NCI-H1105 treated with DMSO at 0.1 percent for 48 hours (cell line): ENCODE measurements around the gene FAM229A.

ENCODE experiments used
- DNase-seq: peaks from one replicate; lab custom pipeline; 2025; lab: John Stamatoyannopoulos, UW

Gene FAM229A

DNA sequence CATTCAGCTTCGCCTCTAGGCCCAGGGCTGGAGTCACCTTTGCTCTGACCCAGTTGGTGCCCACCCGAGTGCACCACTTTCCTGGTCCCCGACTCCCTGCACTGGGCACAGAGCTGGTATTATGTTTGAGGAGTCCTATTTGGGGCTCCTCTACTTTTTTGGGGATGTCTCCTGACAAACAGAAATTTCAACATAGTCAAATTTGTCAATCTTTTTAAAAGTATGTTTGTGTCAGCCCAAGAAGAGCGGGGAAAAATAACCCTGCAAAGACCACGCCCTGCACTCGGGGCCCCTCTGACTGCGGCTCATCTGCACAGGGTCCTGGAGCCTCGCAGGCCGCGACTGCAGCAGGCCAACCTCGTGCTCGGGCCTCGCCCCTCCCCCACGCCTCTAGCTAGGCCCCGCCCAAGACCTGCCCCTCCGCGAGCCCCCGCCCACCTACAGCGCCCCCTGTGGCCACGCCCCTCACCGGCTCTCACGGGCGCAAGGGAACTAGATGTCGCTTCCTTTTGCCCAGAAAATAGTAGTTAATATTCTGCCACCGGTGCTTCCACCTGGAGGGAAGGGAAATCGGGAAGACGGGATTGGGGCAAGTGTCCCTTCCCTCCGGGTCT, 11.4 kb downstream of the FAM229A start:
- DNase-seq, result no peak

DNA sequence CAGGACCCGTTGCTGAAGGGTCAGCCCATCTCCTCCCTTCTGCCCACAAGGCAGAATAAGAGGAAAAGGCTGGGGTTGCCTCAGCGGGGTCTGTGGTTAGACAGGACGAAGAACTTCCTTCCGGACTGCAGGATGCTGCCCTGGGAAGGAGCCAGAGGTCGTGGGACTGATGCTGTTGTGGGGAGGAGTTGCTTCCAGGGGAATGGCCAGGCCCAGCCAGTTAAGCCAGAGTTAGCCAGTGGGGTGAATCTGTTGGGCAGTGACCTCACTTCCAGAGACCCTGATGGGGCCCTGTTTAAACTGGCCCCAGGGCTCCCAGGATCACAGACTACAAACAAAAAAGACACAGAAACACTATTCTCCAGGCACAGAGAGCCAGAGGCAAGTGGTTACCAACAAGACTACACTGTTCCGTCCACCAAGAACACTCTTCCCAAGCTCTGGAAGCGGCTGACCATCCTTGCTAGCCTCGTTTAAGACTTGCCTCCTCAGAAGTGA, 13.0 kb downstream of the FAM229A start:
- no peak for DNase-seq

DNA sequence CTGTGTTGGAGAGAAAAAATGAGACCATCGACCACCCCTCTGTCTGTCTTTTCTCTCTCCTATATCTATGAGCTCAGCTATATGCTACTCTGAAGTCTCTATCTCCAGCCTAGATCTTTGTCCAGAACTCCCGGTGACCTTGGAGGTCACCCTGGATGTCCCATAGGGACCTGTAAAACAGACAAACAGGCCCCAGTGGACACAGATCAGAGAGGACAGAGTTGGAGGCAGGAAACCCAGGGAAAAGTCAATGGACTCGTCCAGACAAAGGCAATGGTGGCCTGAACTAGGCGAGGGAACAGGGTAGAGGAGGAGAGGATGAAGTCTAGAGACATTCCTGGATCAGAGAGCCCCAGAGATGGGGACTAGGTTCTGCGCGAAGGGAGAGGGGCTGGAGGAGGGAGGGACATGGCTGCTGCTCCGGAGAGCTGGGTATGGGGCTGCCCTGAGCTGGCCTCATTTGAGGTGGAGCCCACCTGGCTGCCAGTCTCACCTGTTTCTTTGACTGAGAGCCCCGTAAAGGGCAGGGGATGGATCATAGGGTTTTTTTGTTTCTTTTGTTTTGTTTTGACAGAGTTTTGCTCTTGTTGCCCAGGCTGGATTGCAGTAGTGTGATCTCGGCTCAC, 15.6 kb downstream of the FAM229A start:
- DNase-seq, result no peak

DNA sequence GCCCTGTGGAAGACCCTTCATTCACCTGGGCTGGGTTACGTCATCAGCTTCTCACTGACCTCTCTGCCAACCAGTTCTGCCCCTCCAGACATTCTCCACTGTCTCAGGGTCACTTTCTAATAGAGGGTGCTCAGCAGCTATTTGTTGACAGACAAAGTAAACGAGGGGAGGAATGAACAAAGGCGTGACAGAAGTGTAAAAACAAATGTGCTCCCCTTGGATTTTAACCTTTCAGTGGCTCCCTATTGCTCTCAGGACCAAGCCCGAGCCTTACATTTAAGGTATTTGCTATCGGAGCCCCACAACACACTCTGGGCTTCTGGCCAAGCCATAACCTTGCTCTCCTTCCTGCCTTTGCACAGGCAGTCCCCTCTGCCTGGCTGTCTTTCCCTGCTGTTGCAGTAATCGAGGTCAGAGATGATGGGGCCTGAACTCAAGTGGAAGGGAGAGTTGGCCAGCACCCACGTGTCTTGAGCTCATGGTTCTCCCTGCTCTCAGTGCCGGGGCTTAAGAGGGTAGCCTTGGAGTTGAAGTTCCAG, 16.9 kb downstream of the FAM229A start:
- no peak for DNase-seq

DNA sequence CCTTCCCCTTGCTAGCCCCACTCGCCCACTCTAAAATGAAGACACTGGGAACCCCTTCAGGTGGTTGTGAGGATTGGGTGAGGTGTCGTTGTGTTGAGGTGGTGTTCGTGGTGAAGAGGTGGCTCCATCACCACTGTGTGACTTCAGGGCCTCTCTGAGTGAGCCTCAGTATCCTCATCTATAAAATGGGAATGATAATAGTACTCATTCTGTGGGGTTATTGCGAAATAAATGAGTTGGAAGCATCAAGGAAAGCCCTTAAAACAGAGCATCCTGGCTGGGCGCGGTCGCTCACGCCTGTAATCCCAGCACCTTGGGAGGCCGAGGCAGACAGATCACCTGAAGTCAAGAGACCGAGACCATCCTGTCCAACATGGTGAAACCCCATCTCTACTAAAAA, 19.6 kb downstream of the FAM229A start:
- DNase-seq, result no peak

DNA sequence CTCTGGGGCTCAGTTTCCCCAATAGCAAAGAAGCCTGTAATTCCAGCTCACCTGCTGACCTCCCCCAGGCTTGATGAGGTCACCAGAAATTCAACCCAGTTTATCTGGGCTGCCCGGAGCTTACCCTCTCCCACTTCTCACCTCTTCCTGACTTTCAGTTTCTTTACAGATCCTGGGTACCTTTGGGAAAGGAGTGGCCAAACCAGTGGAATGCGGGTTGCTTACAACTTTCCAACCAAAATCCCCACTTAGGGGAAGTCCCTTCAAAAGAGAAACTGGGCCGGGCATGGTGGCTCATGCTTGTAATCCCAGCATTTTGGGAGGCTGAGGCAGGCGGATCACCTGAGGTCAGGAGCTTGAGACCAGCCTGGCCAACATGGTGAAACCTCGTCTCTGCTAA, 20.3 kb downstream of the FAM229A start:
- no peak for DNase-seq

DNA sequence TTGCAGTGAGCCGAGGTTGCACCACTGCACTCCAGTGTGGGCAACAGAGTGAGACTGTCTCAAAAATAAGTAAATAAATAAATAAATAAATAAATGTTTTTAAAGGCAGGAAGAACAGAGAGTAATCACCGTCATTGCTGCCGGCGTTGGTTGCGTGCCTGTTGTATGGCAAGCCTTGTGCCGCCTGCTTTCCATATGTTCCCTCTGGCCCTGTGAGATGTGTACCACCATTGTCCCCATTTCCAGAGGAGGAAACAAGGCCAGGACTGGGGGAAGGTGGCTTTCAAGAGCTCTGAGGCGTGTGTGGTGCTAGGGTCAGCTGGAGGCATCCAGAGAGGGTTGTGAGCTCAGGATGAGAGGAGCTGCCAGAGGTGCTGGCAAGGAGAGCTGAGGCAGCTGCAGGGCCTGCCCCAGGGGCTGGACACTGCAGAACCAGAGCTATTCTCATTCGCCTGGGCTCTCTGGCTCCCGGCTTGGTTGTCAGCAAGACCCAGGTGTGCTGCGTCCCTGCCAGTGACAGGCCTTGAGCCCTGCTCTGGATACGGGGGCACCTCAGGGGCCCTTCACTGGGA, 21.0 kb downstream of the FAM229A start:
- no peak for DNase-seq

DNA sequence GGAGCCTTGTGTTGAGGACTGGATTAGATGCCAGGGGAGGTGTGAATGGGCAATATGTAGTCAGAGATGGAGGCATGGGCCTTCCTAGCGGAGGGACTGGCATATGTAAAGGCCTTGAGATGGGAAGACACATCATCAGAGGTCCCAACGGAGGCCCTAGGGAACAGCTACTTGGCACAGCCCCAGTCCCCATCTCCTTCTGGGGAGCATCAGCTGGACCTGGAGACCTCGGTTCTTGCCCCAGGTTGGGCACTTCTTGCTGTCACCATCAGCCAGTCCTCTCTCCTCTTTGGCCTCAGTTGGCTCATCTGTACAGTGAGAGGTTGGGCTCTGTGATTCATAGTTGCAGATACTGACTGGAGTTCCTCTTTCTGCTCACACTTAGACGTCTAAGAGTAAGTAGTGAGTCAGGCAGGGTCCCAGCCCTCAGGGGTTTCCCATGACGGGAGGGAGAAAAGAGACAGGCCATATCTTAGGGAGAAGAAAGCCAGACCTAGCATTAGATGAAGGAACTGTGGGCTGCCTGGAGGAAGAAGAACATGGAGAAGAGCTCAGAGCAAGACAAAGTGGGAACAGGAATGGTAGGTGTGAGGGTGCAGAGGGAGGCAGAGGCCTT, 22.8 kb downstream of the FAM229A start:
- no peak for DNase-seq

DNA sequence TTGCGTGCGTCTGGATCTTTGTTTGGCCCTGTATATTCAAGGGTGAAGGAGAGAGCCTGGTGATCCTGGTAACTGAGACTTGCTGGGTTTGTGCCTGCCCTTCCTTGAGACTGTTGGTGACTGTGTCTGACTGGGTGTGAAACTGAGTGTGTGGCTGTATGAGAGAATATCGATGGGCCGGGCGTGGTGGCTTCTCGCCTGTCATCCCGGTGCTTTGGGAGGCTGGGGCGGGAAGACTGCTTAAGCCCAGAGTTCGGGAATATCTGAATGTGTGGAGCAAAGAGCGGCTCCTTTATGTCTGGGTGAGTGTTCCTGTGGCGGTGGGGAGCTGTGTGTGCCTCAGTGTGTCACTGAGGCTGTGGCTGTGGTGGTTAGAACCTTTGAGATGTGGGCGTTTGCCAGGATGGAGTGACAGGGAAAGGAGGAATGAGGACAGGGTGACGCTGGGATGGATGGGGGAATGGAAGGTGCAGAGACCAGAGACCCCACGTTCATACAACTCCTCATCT, 23.6 kb downstream of the FAM229A start:
- DNase-seq, result no peak

DNA sequence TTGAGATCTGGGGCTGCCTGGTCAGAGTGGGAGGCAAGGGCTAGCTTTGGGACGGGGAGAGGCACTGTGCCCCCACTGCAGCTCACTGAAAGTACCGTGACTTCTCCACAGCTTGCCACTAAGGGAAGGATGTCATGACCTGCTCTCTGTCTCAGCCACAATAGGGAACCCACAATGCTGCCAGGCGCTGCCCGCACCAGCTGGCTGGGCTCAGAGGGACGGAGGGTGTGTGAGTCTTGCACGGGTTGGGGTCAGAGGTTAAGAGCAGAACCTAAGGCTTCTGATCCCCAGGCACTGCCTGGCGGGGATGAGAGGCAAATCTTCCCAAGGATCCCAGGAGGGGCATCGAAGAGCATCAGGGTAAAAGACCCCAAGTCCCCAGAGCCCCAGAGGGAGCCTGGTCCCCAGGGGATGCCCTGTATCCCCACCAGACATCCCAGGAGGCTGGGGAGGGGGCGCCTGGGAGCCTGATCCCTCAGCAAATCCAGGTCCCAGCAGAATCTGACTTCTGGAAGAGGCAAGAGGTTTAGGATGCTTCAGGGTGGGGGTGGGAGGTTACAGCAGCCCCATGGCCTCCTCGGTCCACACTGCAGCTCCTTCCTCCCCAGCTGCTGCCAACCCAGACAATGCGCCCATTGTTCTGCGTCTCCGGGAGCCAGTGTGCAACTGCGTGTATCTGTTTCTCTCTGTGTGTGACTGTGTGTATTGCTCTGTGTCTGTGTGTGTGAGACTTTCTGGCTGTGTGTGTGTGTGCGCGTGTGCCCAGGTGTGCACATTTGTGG, 24.2 kb downstream of the FAM229A start:
- no peak for DNase-seq

DNA sequence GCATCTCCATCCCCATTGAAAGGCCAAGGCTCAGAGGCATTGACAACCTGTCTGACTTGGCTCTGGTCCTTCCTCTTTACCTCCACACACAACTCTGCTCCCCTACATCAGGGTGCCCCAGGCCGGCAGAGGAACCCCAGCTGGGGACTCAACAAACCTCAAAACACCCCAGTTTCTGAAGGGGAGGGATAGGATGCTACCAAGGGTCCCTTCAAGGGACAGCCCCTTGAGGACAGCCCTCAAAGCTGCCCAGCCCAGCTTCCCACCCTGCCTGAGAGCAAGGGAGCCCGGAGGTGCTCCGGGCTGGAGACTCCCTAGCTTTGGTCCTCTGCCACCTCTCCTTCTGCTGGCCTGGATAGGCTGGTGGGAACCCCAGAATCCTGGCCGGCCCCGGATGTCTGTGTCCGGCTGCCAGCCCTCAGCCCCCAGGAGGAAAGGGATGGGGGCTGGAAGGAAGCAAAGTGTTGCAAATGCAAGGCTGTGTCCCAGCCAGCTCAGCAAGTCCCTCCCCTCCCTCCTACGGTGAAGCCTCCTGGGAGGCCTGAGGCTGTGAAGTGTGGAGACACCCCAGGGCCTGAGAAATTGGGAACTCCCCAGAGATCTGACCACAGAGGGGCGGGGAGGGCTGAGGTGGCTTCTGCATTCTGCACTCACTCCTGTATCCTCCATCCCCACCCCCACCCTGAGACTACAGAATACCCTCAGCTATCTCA, 25.2 kb downstream of the FAM229A start:
- no peak for DNase-seq

DNA sequence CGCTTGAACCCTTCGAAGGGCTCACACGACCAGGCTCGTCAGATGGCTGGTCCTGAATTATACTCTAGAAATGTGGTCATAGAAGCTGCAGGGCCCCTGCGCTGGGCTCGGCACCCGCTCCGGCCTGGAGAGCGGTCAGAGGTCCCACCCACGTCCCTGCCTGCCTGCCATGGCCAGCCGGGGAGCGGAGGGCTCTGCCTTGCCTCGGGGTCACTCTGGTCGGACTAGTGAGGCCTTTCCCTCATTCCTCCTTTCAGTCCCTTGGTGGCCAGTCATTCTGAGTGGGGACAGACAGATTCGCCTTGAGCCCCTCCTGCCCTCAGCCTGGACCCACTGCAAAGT, 25.7 kb downstream of the FAM229A start:
- DNase-seq, result no peak

DNA sequence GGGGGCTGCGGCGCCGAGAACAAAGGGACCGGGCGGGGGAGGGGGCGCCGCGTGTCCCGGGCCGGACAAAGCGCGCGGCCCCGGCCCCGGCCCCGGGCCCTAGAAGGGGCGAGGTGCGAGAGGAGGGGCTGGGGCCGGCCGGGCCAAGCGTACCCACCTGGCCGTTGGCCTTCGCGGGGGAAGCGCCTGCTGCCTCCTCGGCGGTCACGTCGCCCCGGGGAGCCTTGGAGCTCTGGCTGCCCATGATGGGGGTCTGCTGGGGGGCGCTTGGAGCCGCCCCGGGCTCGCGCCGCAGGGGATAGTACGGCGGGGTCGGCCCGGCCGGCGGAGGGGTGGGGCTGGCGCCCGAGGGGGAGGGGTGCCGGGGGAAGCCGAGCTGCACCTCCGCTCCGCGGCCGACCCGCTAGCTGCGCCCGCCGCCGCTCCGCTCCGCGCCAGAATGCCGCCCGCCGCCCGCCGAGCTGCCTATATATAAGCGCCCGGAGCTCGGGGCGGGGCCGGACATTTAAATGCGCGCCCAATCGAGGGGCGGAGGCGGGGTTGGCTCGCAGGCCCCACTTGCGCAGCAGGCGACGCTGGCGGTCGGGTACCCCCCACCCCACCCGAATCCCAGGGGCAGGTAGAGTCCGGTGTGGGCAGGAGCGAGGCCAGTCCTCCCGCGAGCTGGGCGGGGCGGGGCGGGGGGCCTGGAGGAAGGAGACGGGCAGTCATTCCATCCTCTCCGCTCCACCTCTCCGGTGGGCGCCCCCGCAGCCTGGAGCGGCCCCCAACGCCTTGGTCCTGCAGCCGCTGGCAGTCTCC, 26.3 kb downstream of the FAM229A start, which contains the start of gene MARCKSL1:
MARCKSL1 (minus strand) TSS at position 444 of the 801 bp plus-strand sequence; CDS start at position 244, 200 bp downstream.
- peak; percentile 81 for DNase-seq

DNA sequence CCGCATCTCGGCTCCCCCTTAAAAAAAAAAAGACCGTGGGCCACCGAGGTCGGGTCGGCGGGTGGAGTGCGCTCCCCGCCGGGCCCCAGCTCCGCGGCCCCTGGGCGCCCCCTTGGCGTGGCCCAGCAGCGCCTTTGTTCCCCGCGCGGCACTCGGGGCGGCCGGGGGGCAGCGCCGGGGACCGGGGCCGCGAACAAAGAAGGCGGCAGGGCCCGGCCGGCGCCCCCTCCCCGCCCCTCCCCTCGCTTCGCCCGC, 26.8 kb downstream of the FAM229A start:
- DNase-seq, result no peak

DNA sequence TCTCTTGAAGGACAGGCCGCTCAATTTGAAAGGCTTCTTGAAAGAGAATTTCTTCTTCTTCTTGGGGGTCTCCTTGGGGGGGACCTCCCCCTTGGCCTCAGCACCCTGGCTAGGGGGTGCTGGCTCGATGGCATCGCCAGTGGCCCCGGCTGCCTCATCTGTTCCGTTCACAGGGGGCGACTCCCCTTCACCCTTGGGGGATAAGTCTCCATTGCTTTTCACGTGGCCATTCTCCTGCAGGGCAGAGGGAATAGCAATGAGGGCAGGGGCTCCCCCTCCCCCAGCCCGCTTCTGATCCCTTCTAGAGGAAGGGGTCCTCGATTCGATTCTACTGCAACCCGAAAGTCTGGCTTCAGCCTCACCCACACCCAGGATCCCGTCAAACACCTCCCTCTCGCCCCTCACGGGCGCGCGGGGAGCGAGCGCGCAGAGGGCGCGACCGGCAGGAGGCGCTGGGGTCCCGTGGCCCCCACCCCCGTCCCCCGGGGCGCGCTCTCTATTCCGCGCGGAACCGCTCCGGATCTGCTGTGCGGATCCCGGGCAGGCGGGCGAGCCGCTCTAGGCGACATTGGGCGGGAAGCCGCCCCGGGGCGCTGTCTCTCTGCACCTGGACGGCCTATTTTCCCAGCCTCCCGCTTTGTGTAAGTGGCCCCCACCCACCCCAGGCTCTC, 27.3 kb downstream of the FAM229A start:
- peak; percentile 24 for DNase-seq

DNA sequence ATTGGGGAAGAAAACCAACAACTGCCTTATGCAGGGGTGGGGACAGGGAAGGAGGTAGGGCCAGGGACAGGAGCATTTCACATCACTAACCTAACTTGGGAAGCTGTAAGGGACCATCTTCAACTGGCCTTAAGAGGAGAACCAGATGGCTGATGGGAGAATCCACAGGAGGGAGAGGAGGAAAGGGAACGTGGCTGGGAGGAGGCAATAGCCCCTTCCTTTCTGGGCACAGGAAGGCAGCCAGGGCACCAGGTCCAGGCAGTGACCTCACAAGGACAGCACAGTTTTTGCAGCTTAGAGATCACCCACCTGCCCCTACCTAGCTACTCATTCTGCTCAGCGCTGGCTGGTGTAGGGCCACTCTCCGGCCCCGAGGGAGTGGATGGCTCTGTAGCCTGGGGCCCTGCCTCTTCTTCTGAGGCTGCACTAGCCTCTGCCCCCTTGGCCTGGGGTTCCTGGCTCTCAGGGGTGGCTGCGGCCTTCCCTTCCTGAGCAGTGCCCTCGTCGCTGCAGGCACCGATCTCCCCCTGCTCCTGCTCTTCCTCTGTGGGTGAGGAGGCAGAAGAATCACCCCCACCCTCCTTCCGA, 27.9 kb downstream of the FAM229A start:
- DNase-seq, result no peak

DNA sequence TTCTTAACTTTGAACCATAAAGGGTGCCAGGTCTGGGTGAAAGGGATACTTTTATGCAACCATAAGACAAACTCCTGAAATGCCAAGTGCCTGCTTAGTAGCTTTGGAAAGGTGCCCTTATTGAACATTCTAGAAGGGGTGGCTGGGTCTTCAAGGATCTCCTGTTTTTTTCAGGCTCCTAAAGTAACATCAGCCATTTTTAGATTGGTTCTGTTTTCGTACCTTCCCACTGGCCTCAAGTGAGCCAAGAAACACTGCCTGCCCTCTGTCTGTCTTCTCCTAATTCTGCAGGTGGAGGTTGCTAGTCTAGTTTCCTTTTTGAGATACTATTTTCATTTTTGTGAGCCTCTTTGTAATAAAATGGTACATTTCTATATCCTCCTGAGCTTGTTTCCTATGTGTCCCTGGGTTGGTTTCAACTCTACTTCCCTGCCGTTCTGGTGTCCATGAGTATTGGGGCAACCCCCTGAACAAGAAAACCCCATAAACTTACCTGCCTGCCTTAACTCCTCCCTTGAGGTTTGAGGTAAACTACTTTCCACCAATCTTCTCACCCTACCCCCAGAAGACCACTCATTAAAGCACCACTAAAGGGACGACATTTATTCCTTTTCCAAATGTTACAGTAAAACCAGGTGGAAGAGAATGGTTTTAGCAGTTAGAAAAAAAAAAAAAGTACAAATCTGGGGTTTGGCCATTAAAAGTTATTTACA, 28.9 kb downstream of the FAM229A start:
- DNase-seq, result no peak

DNA sequence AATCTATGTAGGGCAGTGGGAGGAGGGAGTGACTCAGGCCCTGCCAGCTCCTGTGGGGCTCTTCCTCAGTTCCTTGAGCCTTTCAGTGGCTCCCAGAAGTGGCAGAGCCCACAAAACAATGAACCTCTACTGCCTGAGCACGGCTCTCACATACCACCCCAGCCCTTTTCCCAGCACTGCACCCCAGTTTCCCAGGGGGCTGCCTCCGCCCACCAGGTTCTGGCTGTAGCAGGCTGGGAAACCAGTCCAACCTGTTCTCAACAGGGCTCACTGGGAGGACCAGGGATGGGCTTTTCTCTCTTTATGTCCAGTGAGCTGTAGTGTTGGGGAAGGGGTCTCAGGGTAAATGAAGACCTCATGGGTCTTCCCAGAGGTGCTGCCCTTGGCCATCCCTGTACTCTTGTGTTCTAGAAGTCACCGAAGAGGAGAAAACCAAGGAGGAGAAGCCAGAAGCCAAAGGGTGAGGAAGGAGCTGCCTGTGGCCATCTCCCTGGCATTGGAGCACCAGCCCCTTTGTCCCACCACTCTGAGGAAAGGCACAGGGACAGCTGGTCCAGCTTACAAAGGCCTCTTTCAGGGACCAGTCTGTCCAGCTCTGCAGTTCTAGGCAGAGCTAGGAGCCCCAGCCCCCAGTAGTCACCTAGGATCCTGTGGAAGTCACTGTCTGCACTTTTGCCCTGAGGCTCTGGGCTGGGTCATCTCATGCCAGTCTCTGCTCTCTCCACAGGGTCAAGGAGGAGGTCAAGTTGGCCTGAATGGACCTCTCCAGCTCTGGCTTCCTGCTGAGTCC, 29.8 kb downstream of the FAM229A start:
- DNase-seq, result no peak
